ENCODE results near the gene GRID2IP.
"Not testable (repeated sequence)": the region's sequence is repeated elsewhere in the genome, so short reads cannot be mapped to it uniquely, and the experiment has no call there.

The GRID2IP gene

DNA sequence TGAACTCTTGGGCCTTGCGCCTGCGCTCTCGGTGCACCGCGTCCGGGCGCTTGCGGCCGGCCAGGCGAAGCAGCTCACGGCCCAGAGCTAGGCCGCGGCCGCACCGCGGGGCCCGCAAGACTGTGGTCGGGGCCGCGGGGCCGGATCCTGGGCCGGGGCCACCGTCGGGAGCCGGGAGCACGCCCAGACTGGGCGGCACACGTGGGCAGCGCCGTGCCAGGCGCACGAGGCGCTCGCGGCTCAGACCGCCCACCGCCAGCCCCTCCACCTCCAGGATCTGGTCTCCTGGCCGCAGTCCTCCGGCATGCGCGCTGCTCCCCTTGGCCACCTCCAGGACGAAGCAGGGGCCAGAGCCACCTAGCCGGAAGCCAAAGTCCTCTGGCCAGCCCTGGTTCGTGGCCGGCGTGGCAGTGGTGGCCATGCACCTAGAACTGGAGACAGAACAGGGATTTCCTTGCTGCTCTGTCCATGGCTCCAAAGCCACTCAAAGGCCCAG lies at the start of gene GRID2IP:
Gene GRID2IP (minus strand): TSS at position 446 of the 496 bp plus-strand sequence. CDS start 25 bp downstream, at position 421.
- DNase-seq (ENCODE audit: low spot score): no peak

DNA sequence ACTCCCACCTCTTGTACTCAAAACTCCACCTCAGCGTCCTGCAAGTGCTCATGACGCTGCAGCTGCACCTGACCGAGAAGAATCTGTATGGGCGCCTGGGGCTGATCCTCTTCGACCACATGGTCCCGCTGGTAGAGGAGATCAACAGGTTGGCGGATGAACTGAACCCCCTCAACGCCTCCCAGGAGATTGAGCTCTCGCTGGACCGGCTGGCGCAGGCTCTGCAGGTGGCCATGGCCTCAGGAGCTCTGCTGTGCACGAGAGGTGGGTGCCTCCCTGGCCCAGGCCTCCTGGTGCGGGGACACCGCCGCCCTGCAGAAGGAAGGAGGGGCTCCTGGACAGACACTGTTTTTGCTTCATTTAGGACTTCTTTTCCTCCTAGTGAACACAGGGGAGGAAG lies 48.8 kb upstream of the GRID2IP start:
- no peak for DNase-seq (ENCODE audit: low spot score)

DNA sequence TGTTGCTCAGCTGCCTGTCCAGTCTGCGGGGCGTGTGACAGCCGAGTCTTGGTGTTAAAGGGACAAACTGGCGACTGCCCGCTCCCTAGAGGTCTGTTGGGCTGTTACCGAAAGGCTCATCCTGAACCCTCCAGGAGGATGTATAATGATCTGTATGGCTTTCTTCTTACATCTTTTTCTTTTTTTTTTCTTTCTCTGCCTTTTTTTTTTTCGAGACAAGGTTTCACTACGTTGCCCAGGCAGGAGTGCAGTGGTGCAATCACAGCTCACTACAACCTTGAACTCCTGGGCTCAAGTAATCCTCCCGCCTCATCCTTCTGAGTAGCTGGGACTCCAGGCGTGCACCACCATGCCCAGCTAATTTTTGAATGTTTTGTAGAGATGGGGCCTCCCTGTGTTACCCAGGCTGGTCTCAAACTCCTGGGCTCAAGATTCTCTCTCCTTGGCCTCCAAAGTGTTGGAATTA lies 39.4 kb upstream of the GRID2IP start:
- no peak for DNase-seq (ENCODE audit: low spot score)

DNA sequence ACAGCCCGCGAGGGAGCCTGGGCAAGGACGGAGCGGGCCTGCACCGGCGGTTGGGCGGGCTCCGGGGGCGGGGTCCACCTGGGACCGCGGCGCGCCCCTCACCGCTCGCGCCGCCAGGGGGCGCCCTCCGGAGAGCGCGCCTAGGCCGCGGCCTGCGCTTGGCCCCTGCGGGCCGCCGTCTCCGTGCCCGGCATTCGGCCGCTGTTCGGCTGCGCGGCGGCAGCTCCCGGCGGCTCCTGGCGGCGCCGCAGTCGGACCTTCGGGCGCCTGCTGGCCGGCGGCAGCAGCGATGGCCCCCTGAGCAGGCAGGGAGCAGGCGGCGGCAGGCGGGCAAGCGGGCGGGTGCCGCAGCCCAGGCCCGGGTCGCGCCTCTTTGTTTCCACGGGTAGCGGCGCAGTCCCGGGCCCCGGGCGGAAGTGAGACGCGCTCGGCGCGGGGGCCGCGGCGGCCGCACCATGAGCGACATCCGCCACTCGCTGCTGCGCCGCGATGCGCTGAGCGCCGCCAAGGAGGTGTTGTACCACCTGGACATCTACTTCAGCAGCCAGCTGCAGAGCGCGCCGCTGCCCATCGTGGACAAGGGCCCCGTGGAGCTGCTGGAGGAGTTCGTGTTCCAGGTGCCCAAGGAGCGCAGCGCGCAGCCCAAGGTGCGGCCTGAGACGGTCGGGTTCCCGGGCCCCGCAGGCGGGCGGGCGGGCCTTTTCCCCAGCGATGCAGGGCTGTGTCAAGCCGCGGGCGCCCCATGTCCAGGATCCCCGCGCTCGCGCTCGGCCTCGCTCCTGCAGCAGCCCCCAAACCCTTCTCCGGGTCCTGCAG lies 38.8 kb upstream of the GRID2IP start, which contains the start of gene INTS15:
Gene INTS15 (plus strand): TSS at position 193 of the 816 bp plus-strand sequence. CDS start 263 bp downstream, at position 456.
- DNase-seq (ENCODE audit: low spot score): peak; percentile 79

DNA sequence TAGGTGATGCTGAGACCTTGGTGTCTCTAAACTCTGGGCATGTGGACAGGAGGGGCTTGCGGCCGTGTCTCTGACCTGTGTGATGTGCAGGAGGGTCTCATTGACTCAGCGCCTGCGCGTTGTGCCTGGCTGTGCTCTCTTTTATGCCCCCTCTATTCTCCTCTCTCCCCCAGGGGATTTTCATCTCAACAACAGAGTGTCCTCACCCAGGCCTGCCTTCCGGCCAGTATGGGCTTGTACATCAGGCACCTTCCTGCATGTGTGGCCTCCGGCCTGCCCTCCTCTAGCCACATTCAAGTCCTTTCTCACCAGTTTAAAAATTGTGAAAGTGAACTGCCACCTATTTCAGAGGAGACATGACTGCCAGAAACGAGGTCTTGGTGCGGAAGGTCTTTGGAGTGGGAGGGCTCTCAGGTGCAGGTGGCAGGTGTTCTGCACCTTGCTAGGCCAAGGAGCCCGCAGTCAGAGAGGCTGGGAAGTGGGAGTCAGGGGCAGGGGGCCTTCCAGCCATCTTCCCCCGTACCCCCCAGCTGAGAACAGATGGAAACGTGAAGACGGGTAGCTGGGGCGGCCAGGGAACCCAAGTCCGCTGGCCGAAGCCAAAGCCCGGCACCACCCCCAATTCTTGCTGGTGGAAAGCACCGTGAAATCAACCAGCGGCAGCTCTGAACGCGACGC lies 38.0 kb upstream of the GRID2IP start:
- no peak for DNase-seq (ENCODE audit: low spot score)

DNA sequence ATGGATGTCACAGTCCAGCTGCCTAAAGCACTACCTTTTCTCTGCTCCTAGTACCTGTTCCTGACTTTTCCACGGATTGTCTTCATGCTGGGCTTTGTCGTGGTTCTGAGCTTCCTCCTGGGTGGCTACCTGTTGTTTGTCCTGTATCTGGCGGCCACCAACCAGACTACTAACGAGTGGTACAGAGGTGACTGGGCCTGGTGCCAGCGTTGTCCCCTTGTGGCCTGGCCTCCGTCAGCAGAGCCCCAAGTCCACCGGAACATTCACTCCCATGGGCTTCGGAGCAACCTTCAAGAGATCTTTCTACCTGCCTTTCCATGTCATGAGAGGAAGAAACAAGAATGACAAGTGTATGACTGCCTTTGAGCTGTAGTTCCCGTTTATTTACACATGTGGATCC lies 37.3 kb upstream of the GRID2IP start:
- no peak for DNase-seq (ENCODE audit: low spot score)

DNA sequence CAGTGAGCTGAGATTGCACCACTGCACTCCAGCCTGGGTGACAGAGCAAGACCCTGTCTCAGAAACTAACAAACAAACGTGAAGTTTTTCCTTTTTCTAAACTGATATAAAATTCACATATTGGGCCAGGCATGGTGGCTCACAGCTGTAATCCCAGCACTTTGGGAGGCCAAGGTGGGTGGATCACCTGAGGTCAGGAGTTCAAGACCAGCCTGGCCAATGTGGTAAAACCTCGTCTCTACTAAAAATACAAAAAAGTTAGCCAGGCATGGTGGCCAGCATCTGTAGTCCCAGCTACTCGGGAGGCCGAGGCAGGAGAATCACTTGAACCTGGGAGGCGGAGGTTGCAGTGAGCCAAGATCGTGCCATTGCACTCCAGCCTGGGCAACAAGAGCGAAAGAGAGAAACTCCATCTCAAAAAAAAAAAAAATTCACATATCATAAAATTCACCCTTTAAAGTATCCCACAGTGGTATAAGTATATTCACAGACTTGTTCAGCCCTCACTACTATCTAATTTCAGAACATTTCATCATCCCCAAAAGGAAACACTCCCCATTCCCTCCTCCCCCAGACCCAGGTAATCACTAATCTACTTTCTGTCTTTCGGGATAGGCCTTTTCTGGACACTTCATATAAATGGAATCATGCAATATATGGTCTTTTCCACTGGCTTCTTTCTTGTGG lies 34.6 kb upstream of the GRID2IP start:
- DNase-seq (ENCODE audit: low spot score): not testable (repeated sequence)

DNA sequence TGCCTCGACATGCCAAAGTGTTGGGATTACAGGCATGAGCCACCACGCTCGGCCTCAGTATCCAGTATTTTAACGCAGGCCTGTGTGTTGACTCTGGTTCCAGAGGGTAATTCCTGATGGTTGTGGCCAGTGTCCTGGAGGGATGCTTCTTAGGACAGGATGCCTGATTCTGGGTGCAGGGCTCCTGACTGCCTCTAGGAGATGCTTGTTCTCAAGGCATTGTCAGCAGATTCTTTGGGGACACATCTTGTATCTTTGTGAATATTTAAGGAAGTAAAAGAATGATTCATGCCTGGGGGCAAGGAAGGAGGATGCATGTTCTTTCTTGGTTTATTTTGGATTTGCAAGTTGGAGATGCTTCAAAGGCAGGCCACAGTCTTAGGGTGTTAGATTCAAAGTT lies 28.2 kb upstream of the GRID2IP start:
- no peak for DNase-seq (ENCODE audit: low spot score)

DNA sequence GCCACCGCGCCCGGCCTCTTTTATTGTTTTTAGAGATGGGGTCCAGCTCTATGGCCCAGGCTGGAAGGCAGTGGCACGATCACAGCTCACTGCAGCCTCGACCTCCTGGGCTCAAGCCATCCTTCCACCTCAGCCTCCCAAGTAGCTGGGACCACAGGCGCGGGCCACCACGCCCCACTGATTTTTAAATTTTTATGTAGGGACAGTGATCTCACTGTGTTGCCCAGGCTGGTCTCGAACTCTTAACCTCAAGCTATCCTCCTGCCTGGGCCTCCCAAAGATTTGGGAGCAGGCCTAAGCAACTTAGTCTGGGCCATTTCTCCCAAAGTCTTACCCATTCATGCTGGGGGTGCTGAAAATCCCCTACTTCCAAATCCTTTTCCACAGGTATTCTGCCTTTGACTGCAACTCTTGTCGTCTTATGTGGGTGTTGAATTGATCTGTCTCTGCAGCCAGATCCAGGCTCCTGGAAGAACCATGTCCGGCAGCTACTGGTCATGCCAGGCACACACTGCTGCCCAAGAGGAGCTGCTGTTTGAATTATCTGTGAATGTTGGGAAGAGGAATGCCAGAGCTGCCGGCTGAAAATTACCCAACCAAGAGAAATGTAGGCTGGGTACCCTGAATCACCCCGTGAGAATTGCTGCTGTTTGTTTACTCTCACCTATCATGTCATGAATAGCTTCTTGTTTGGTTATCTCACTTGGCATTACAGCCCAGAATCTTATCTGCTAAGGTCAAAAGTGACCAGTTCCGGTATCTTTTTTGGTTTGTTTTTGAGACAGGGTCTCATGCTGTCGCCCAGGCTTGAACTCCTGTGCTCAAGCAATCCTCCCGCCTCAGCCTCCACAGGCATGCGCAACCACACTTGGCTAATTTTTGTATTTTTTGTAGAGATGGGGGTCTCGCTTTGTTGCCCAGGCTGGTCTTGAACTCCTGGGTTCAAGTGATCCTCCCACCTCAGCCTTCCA lies 27.1 kb upstream of the GRID2IP start:
- DNase-seq (ENCODE audit: low spot score): no peak

DNA sequence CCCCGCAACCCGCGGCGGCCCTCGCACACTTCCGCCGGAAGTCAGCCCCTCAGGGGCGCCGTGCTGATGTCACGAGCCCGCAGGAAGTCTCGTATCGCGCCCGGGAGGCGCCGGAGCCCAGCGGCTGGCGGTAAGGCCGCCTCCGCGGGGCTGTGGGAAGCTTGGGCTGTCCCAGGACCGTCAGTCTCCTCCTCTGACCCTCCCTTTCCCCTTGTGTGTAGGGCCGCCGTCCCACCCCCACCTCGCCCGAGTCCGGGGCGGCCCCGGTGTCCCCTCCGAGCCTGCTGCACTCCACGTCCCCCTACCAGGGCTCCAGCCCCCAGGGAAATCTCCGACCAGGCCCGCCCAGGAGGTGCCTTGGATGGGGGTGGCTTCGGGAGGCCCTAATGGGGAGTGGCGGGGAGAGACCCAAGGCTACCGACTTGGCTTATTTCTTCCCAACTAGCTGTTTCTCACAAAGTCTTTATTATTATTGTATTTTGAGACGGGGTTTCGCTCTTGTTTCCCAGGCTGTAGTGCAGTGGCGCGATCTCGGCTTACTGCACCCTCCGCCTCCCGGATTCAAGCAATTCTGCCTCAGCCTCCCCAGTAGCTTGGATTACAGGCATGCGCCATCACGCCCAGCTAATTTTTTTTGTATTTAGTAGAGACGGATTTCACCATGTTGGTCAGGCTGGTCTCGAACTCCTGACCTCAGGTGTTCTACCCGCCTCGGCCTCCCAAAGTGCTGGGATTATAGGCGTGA lies 26.3 kb upstream of the GRID2IP start, which contains the start of gene ZDHHC4:
Gene ZDHHC4 (plus strand): TSS at position 86 of the 745 bp plus-strand sequence. CDS start 3,108 bp downstream, outside the sequence.
- DNase-seq (ENCODE audit: low spot score): peak; percentile 92

DNA sequence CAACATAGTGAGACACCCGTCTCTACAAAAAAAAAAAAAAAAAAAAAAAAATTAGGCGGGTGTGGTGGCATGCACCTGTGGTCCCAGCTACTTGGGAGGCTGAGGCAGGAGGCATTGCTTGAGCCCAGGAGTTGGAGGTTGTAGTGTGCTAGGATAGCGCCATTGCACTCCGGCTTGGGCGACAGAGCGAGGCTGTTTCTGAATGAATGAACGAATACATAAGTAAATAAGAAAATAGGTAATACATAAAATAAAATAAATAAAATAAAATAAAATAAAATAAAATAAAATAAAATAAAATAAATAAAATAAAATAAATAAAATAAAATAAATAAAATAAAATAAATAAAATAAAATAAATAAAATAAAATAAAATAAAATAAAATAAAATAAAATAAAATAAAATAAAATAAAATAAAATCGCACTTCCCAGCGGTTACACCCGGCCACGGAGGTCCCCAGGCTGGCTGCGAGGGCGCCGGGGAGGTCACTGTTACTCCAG lies 25.7 kb upstream of the GRID2IP start:
- peak; percentile 9 for DNase-seq (ENCODE audit: low spot score)

DNA sequence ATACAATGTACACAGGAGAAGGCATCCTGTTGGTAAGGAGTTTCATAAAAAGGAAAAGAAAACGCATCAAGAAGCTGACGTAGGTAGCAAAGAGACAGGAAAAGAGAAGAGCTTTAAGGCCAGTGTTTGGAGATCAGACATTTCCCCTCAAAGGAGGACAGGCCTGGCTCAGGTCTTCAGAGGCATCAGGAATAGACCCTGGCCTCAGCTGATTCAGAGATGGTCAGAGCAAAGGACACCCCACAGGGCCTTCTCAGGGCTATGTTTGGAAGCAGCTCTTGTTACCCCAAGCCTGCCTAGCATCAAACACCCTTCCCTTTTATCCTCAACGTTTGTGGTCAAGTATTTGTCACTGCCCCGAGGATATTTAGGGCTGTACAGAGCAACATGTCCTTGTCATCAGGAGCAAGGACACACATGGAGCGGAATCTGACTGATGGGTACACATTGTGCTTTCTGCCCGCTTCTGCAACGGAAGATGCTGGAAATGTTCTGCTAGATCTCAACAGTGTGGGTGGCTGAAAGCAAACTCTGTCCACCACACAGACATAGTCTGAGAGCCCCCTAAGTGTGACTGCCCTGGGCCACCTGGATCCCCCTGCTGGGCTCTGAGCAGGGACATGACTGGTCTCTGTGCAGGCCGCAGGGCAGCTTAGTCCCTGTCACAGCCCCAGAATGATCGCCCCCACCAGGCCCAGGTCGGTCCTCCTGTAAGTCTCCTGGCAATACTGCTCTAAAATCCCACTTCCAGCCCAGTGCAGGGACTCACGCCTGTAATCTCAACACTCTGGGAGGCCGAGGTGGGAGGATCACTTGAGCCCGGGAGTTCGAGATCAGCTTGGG lies 25.0 kb upstream of the GRID2IP start:
- no peak for DNase-seq (ENCODE audit: low spot score)

DNA sequence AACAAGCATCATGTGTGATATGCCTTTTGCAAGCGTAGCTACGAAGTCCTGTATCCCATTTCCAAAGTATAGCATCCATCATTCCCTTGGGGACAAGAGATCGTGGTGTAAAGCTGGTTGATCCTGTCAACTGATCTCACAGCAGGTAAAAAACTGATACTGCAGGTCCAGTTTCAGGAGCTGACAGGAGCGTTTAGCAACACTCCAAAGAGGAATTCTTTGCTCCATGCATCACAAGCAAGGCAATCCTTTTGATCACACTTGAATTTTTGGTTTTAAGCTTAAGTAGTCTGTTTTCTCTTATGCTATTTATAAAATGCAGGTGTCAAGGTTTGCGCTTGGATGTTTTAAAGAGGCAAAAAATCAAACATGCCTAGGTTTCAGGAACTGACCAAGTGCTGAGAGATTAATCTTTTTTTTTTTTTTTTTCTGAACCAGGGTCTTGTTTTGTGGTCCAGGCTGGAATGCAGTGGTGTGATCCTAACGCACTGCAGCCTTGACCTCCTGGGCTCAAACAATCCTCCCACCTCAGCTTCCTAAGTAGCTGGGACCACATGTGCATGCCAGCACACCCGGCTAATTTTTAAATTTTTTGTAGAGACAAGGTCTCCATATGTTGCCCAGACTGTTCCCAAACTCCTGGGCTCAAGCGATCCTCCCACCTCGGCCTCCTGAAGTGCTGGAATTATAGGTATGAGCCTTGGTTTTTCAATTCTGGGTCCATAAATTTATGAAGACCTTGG lies 24.2 kb upstream of the GRID2IP start:
- DNase-seq (ENCODE audit: low spot score): no peak

DNA sequence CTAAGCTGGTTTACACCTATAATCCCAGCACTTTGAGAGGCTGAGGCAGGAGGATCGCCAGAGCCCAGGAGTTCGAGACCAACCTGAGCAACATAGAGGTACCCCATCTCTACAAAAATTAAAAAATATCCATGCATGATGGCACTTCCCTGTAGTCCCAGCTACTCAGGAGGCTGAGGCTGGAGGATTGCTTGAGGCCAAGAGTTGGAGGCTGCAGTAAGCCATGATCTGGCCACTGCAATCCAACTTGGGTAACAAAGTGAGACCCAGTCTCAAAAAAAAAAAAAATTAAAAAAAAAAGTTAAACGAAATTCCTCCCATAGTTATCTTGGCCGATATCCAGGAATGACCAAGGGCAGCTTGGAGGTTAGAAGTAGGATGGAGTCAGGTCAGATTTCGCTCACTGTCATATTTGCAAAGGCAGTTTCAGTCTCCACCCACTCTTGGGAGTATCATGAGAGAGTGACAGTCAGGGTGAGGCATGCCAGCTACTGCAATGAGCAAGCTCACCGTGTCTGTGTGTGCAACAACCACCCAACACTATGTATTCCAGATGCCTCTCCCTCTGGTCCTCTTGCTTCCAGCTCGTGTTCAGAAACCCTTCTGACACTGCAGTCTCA lies 20.0 kb upstream of the GRID2IP start:
- no peak for DNase-seq (ENCODE audit: low spot score)

DNA sequence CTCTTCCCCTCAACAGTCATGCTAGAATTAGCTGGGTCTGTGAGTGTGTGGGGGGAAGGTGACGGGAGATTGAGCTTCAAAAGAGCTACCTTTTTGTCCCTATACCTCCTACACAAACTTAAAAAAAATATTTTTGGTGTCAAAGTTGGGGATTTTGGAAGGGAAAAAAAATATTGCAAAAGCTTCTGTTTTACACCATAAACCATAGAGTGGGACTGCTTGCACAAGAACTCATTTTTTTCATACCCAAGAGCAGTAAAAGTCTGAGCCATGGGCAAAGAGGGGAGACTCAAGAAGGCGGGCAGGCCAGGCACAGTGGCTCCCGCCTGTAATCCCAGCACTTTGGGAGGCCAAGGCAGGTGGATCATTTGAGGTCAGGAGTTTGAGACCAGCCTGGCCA lies 16.6 kb upstream of the GRID2IP start:
- no peak for DNase-seq (ENCODE audit: low spot score)

DNA sequence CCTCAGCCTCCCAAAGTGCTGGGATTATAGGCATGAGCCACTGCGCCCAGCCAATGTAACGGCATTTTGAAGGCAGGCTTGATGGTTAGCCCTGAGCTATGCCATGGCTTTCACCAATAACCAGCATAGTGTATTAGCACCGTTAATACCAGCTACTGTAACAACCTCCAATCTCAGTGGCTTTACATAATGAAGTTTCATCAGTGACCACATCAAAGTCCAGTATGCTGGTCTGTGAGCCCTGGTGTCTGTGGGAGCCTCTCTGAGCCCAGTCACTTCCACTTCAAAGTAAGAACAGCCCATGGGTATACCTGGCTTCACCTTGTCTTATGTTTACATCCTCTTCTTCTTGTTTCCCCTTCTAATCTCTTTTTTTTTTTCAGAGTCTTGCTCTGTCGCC lies 14.4 kb upstream of the GRID2IP start:
- DNase-seq (ENCODE audit: low spot score): no peak

DNA sequence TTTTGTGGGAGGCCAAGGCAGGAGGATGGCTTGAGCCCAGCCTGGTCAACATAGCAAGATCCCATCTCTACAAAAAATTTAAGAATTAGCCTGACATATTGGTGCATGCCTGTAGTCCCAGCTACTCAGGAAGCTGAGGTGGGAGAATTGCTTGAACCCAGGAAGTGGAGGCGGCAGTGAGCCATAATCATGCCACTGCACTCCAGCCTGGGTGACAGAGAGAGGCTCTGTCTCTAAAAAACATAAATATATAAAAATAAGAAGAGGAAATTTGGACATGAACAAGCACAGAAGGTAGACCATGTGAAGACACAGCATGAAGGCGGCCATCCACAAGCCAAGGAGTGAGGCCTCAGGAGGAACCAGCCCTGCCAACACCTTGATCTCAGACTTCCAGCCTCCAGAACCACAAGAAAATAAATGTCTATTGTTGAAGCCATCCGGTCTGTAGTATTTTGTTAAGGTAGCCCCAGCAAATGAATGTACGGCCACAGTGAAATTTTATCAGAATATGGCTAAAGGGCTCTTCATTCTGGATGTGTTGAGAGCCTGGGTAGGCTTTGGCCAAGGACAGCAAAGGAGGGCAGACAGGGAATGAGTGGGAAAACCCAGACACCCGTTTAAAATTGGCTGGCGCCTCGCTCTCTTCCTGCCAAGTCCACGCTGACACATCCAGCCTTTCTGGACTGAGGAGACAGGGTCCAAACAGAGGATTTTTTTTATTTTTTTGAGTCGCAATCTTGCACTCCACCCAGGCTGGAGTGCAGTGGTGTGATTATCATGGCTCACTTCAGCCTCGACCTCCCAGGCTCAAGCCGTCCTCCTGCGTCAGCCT lies 12.9 kb upstream of the GRID2IP start:
- no peak for DNase-seq (ENCODE audit: low spot score)
